Measurements from ENCODE around the gene CDH4.

CDH4 gene

GRCh38 chr20:61524951-61525666 lies 273.0 kb downstream of the CDH4 start:
- in situ Hi-C loops (cut with MboI; ENCODE audit: low sequenced_read_pairs): no loop called here

GRCh38 chr20:61525781-61526431 lies 273.8 kb downstream of the CDH4 start:
- in situ Hi-C loops (cut with MboI; ENCODE audit: low sequenced_read_pairs): no loop called here

- in situ Hi-C loops (cut with MboI; ENCODE audit: low sequenced_read_pairs): no loop called here
Measured at GRCh38 chr20:61526907-61527306, 274.8 kb downstream of the CDH4 start.

- in situ Hi-C loops (cut with MboI; ENCODE audit: low sequenced_read_pairs): no loop called here
Measured at GRCh38 chr20:61527626-61528025, 275.6 kb downstream of the CDH4 start.

GRCh38 chr20:61528591-61528990 lies 276.5 kb downstream of the CDH4 start:
- in situ Hi-C loops (cut with MboI; ENCODE audit: low sequenced_read_pairs): no loop called here

- in situ Hi-C loops (cut with MboI; ENCODE audit: low sequenced_read_pairs): no loop called here
Measured at GRCh38 chr20:61529354-61529753, 277.3 kb downstream of the CDH4 start.

GRCh38 chr20:61531553-61532345 lies 279.7 kb downstream of the CDH4 start:
- in situ Hi-C loops (cut with MboI; ENCODE audit: low sequenced_read_pairs): no loop called here

GRCh38 chr20:61532736-61533135 lies 280.7 kb downstream of the CDH4 start:
- in situ Hi-C loops (cut with MboI; ENCODE audit: low sequenced_read_pairs): no loop called here

GRCh38 chr20:61533231-61533631 lies 281.2 kb downstream of the CDH4 start:
- in situ Hi-C loops (cut with MboI; ENCODE audit: low sequenced_read_pairs): no loop called here

- in situ Hi-C loops (cut with MboI; ENCODE audit: low sequenced_read_pairs): no loop called here
Measured at GRCh38 chr20:61534346-61534745, 282.3 kb downstream of the CDH4 start.

GRCh38 chr20:61535091-61535490 lies 283.0 kb downstream of the CDH4 start:
- in situ Hi-C loops (cut with MboI; ENCODE audit: low sequenced_read_pairs): no loop called here

GRCh38 chr20:61535536-61535935 lies 283.5 kb downstream of the CDH4 start:
- in situ Hi-C loops (cut with MboI; ENCODE audit: low sequenced_read_pairs): no loop called here

- in situ Hi-C loops (cut with MboI; ENCODE audit: low sequenced_read_pairs): no loop called here
Measured at GRCh38 chr20:61535956-61536355, 283.9 kb downstream of the CDH4 start.

- in situ Hi-C loops (cut with MboI; ENCODE audit: low sequenced_read_pairs): no loop called here
Measured at GRCh38 chr20:61536671-61537070, 284.6 kb downstream of the CDH4 start.

GRCh38 chr20:61537239-61538182 lies 285.4 kb downstream of the CDH4 start:
- in situ Hi-C loops (cut with MboI; ENCODE audit: low sequenced_read_pairs): no loop called here

GRCh38 chr20:61538183-61538942 lies 286.3 kb downstream of the CDH4 start:
- in situ Hi-C loops (cut with MboI; ENCODE audit: low sequenced_read_pairs): no loop called here

- in situ Hi-C loops (cut with MboI; ENCODE audit: low sequenced_read_pairs): no loop called here
Measured at GRCh38 chr20:61538943-61539265, 286.8 kb downstream of the CDH4 start.

GRCh38 chr20:61539706-61540360 lies 287.8 kb downstream of the CDH4 start:
- in situ Hi-C loops (cut with MboI; ENCODE audit: low sequenced_read_pairs): no loop called here

- in situ Hi-C loops (cut with MboI; ENCODE audit: low sequenced_read_pairs): no loop called here
Measured at GRCh38 chr20:61541537-61541936, 289.5 kb downstream of the CDH4 start.

GRCh38 chr20:61543086-61543485 lies 291.0 kb downstream of the CDH4 start:
- in situ Hi-C loops (cut with MboI; ENCODE audit: low sequenced_read_pairs): no loop called here

All from hTERT RPE-1 (cell line).